GM21381 (cell line): ENCODE measurements around the gene GSDME.

Source experiments
- ATAC-seq: cut with Tn5 transposase; IDR thresholded peaks from one replicate; pipeline ENCODE4 v1.9.1; 2021; ENCODE audit warnings: mild to moderate bottlenecking, moderate library complexity; ENCODE audit not compliant: unreplicated experiment

GSDME gene

GRCh38 chr7:24659505-24659904, 97.8 kb downstream of the GSDME start:
- peak; percentile 90 for ATAC-seq

GRCh38 chr7:24657980-24658379, 99.3 kb downstream of the GSDME start:
- ATAC-seq = no peak

GRCh38 chr7:24656608-24657007, 100.7 kb downstream of the GSDME start:
- no peak for ATAC-seq

- ATAC-seq = no peak
Measured at GRCh38 chr7:24654305-24654704, 103.0 kb downstream of the GSDME start.

GRCh38 chr7:24653316-24654085, 103.8 kb downstream of the GSDME start:
- no peak for ATAC-seq

GRCh38 chr7:24652251-24652939, 104.9 kb downstream of the GSDME start:
- ATAC-seq = no peak
